Stimulated activated CD4-positive, alpha-beta T cell treated with anti-CD3 and anti-CD28 coated beads, Interleukin-12 subunit alpha, Interleukin-12 subunit beta, amount 100 ng/mL, for 24 hours (primary cell): ENCODE measurements around the gene SBNO1.
"Not testable (repeated sequence)": the region's sequence is repeated elsewhere in the genome, so short reads cannot be mapped to it uniquely, and the experiment has no call there.

Experiments used
- DNase-seq, 2 experiments: peaks; one replicate each; pipeline ENCODE4 v3.0.0-alpha.2; 2020; ENCODE audit warnings: low read depth in 2 of 2

The SBNO1 gene

GRCh38 chr12:123270214-123271000 is 94.2 kb downstream of the SBNO1 start:
- DNase-seq: no peak

- no peak for DNase-seq
Observed at GRCh38 chr12:123269896-123270213, 94.8 kb downstream of the SBNO1 start.

- DNase-seq: peak in 1 of 2 experiments; percentile 41
Observed at GRCh38 chr12:123269395-123269892, 95.2 kb downstream of the SBNO1 start.

- DNase-seq: no peak
Observed at GRCh38 chr12:123268850-123269249, 95.8 kb downstream of the SBNO1 start.

GRCh38 chr12:123267991-123268843 is 96.4 kb downstream of the SBNO1 start:
- no peak for DNase-seq

- DNase-seq: no peak
Observed at GRCh38 chr12:123267335-123267920, 97.2 kb downstream of the SBNO1 start.

- no peak for DNase-seq
Observed at GRCh38 chr12:123266679-123267277, 97.9 kb downstream of the SBNO1 start.

- no peak for DNase-seq
Observed at GRCh38 chr12:123265851-123266678, 98.6 kb downstream of the SBNO1 start.

- DNase-seq: no peak
Observed at GRCh38 chr12:123264642-123265041, 100.0 kb downstream of the SBNO1 start.

- no peak for DNase-seq
Observed at GRCh38 chr12:123263196-123263817, 101.3 kb downstream of the SBNO1 start.

GRCh38 chr12:123261196-123261595 is 103.5 kb downstream of the SBNO1 start:
- DNase-seq: no peak

GRCh38 chr12:123260081-123260480 is 104.6 kb downstream of the SBNO1 start:
- no peak for DNase-seq

- DNase-seq: no peak
Observed at GRCh38 chr12:123258593-123258992, 106.1 kb downstream of the SBNO1 start.

- no peak for DNase-seq
Observed at GRCh38 chr12:123254853-123255446, 109.7 kb downstream of the SBNO1 start.

- DNase-seq: no peak
Observed at GRCh38 chr12:123253641-123254459, 110.8 kb downstream of the SBNO1 start.

GRCh38 chr12:123252365-123252764 is 112.3 kb downstream of the SBNO1 start:
- DNase-seq: not testable (repeated sequence)

GRCh38 chr12:123251403-123252076 is 113.1 kb downstream of the SBNO1 start:
- DNase-seq: no peak

- DNase-seq: no peak
Observed at GRCh38 chr12:123250471-123251383, 113.9 kb downstream of the SBNO1 start.
